Measurements from ENCODE around the gene SSBP3.

The SSBP3 gene

DNA sequence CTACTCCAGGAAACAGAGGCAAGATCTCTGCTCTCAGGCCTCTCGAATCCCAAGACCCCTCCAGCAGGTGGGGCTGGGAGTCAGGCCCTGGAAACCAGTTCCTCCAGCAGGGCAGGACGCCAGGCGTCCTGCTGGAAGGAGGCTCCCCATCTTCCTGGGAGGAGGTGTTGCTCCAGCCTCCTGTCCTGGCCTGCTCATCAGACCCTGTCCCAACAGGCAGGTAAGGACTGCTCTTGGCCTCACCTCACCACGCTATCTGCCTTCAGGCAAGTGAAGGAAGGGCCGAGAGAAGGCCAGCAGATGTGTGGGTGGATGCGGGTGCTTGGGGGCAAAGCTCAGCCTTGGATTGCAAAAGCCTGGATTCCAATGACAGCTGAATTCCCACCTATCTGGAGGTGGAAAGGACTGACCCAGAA, 82.9 kb downstream of the SSBP3 start:
- no peak for DNase-seq (ENCODE audit: low read depth, low spot score)
- peak overlapping the region; percentile 12 for H3K9ac ChIP-seq (ENCODE audit: insufficient read length, low read depth)
- H3K27me3 ChIP-seq (ENCODE audit: insufficient read depth, insufficient read length), result no peaks in the 10 kb centered on the region
- no peak overlapping the region for H3K4me3 ChIP-seq (ENCODE audit: insufficient read length, low read depth)
- TF ChIP-seq SUZ12 (IDR thresholded peaks at IDR 0.05; ENCODE audit: extremely low read depth, insufficient read depth, insufficient read length), result no peak
- no peak for TF ChIP-seq YY1 (IDR thresholded peaks at IDR 0.05; ENCODE audit: insufficient read depth, insufficient read length)
- TF ChIP-seq ZNF274 (IDR thresholded peaks at IDR 0.05; ENCODE audit: low read depth, low read length), result no peak
- H3K36me3 ChIP-seq (ENCODE audit: insufficient read depth, insufficient read length, low read length), result peaks cover 41% of the 10 kb centered on the region
- H3K4me1 ChIP-seq (ENCODE audit: insufficient read depth, insufficient read length), result peaks cover 45% of the 10 kb centered on the region
- H3K9me3 ChIP-seq (ENCODE audit: insufficient read depth, low read length), result no peaks in the 10 kb centered on the region

GRCh38 chr1:54318246-54318814, 87.9 kb downstream of the SSBP3 start:
- no peak for DNase-seq (ENCODE audit: low read depth, low spot score)
- no peaks in the 10 kb centered on the region for H3K27me3 ChIP-seq (ENCODE audit: insufficient read depth, insufficient read length)
- no peak overlapping the region for H3K9ac ChIP-seq (ENCODE audit: insufficient read length, low read depth)
- H3K4me1 ChIP-seq (ENCODE audit: insufficient read depth, insufficient read length), result peaks cover 22% of the 10 kb centered on the region
- peaks cover 39% of the 10 kb centered on the region for H3K36me3 ChIP-seq (ENCODE audit: insufficient read depth, insufficient read length, low read length)
- H3K9me3 ChIP-seq (ENCODE audit: insufficient read depth, low read length), result no peaks in the 10 kb centered on the region
- no peak for TF ChIP-seq YY1 (IDR thresholded peaks at IDR 0.05; ENCODE audit: insufficient read depth, insufficient read length)
- no peak for TF ChIP-seq ZNF274 (IDR thresholded peaks at IDR 0.05; ENCODE audit: low read depth, low read length)
- TF ChIP-seq SUZ12 (IDR thresholded peaks at IDR 0.05; ENCODE audit: extremely low read depth, insufficient read depth, insufficient read length), result no peak
- no peak overlapping the region for H3K4me3 ChIP-seq (ENCODE audit: insufficient read length, low read depth)

GRCh38 chr1:54317084-54317483, 89.1 kb downstream of the SSBP3 start:
- Histone ChIP-seq H3K36me3 (ENCODE audit: insufficient read depth, insufficient read length, low read length) (peaks cover 37% of the 10 kb centered on the region), H3K9me3 (ENCODE audit: insufficient read depth, low read length) (no peaks in the 10 kb centered on the region), H3K9ac (ENCODE audit: insufficient read length, low read depth) (no peak overlapping the region), H3K4me1 (ENCODE audit: insufficient read depth, insufficient read length) (peaks cover 30% of the 10 kb centered on the region), H3K4me3 (ENCODE audit: insufficient read length, low read depth) (no peak overlapping the region), H3K27me3 (ENCODE audit: insufficient read depth, insufficient read length) (no peaks in the 10 kb centered on the region)
- DNase-seq (ENCODE audit: low read depth, low spot score), result no peak
- TF ChIP-seq SUZ12 (IDR thresholded peaks at IDR 0.05; ENCODE audit: extremely low read depth, insufficient read depth, insufficient read length) (no peak), YY1 (IDR thresholded peaks at IDR 0.05; ENCODE audit: insufficient read depth, insufficient read length) (no peak), ZNF274 (IDR thresholded peaks at IDR 0.05; ENCODE audit: low read depth, low read length) (no peak)

DNA sequence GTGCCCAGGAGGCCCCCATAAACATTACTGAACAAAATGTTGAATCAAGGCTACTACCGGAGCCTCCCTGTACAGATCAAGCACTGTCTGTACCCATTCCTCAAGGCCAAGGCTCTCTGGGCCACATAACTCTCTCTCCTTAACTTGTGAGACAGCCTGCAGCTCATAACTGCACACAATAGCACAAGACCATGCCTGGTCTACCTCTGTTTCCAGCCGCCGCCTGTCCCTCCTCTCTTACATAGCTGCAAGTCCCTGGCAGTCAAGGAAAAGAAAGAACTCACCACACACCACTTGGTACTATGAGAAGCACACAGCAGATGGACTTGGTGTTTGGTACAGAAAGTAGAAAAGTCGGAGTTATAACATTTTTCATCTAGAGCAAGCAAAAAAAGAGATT, 91.1 kb downstream of the SSBP3 start:
- H3K9me3 ChIP-seq (ENCODE audit: insufficient read depth, low read length), result no peaks in the 10 kb centered on the region
- H3K36me3 ChIP-seq (ENCODE audit: insufficient read depth, insufficient read length, low read length), result peaks cover 20% of the 10 kb centered on the region
- TF ChIP-seq ZNF274 (IDR thresholded peaks at IDR 0.05; ENCODE audit: low read depth, low read length) (no peak), YY1 (IDR thresholded peaks at IDR 0.05; ENCODE audit: insufficient read depth, insufficient read length) (no peak), SUZ12 (IDR thresholded peaks at IDR 0.05; ENCODE audit: extremely low read depth, insufficient read depth, insufficient read length) (no peak)
- H3K27me3 ChIP-seq (ENCODE audit: insufficient read depth, insufficient read length), result no peaks in the 10 kb centered on the region
- DNase-seq (ENCODE audit: low read depth, low spot score), result no peak
- H3K4me1 ChIP-seq (ENCODE audit: insufficient read depth, insufficient read length), result peaks cover 34% of the 10 kb centered on the region
- H3K9ac ChIP-seq (ENCODE audit: insufficient read length, low read depth), result no peak overlapping the region
- no peak overlapping the region for H3K4me3 ChIP-seq (ENCODE audit: insufficient read length, low read depth)

DNA sequence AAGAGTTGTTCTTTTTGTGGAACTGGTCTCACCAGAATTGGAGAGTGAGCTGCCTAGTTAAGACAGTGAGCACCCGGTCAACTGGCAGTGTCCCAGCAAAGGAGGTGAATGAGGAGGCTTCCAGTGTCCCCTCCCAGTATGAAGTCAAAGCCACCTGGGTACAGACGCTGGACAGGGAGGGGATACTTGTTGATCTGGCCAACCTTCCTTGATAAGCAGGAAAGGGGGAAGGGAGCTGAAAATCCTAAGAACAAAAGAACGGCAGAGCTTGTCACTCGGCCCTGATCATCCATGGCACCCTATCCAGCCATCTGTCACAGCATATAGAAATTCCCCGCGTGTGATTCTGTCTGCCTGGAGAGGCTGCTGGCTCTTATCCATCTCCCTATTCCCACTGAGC, 91.5 kb downstream of the SSBP3 start:
- Histone ChIP-seq H3K27me3 (ENCODE audit: insufficient read depth, insufficient read length) (no peaks in the 10 kb centered on the region), H3K9me3 (ENCODE audit: insufficient read depth, low read length) (no peaks in the 10 kb centered on the region), H3K4me1 (ENCODE audit: insufficient read depth, insufficient read length) (peaks cover 35% of the 10 kb centered on the region), H3K4me3 (ENCODE audit: insufficient read length, low read depth) (no peak overlapping the region), H3K9ac (ENCODE audit: insufficient read length, low read depth) (no peak overlapping the region), H3K36me3 (ENCODE audit: insufficient read depth, insufficient read length, low read length) (peaks cover 16% of the 10 kb centered on the region)
- TF ChIP-seq YY1 (IDR thresholded peaks at IDR 0.05; ENCODE audit: insufficient read depth, insufficient read length), result no peak
- TF ChIP-seq SUZ12 (IDR thresholded peaks at IDR 0.05; ENCODE audit: extremely low read depth, insufficient read depth, insufficient read length), result no peak
- no peak for TF ChIP-seq ZNF274 (IDR thresholded peaks at IDR 0.05; ENCODE audit: low read depth, low read length)
- no peak for DNase-seq (ENCODE audit: low read depth, low spot score)

- no peak for TF ChIP-seq SUZ12 (IDR thresholded peaks at IDR 0.05; ENCODE audit: extremely low read depth, insufficient read depth, insufficient read length)
- no peak for TF ChIP-seq ZNF274 (IDR thresholded peaks at IDR 0.05; ENCODE audit: low read depth, low read length)
- TF ChIP-seq YY1 (IDR thresholded peaks at IDR 0.05; ENCODE audit: insufficient read depth, insufficient read length), result no peak
- Histone ChIP-seq H3K9me3 (ENCODE audit: insufficient read depth, low read length) (no peaks in the 10 kb centered on the region), H3K27me3 (ENCODE audit: insufficient read depth, insufficient read length) (no peaks in the 10 kb centered on the region), H3K9ac (ENCODE audit: insufficient read length, low read depth) (peak overlapping the region; percentile 33), H3K4me1 (ENCODE audit: insufficient read depth, insufficient read length) (peaks cover 41% of the 10 kb centered on the region), H3K36me3 (ENCODE audit: insufficient read depth, insufficient read length, low read length) (peaks cover 11% of the 10 kb centered on the region), H3K4me3 (ENCODE audit: insufficient read length, low read depth) (no peak overlapping the region)
- peak; percentile 64 for DNase-seq (ENCODE audit: low read depth, low spot score)
Observed at GRCh38 chr1:54312796-54313316, 93.3 kb downstream of the SSBP3 start.

GRCh38 chr1:54311506-54311905, 94.7 kb downstream of the SSBP3 start:
- Histone ChIP-seq H3K4me3 (ENCODE audit: insufficient read length, low read depth) (no peak overlapping the region), H3K4me1 (ENCODE audit: insufficient read depth, insufficient read length) (peaks cover 46% of the 10 kb centered on the region), H3K9ac (ENCODE audit: insufficient read length, low read depth) (peak overlapping the region; percentile 12), H3K27me3 (ENCODE audit: insufficient read depth, insufficient read length) (no peaks in the 10 kb centered on the region), H3K9me3 (ENCODE audit: insufficient read depth, low read length) (no peaks in the 10 kb centered on the region), H3K36me3 (ENCODE audit: insufficient read depth, insufficient read length, low read length) (peaks cover 7% of the 10 kb centered on the region)
- TF ChIP-seq ZNF274 (IDR thresholded peaks at IDR 0.05; ENCODE audit: low read depth, low read length), result no peak
- TF ChIP-seq YY1 (IDR thresholded peaks at IDR 0.05; ENCODE audit: insufficient read depth, insufficient read length), result no peak
- TF ChIP-seq SUZ12 (IDR thresholded peaks at IDR 0.05; ENCODE audit: extremely low read depth, insufficient read depth, insufficient read length), result no peak
- no peak for DNase-seq (ENCODE audit: low read depth, low spot score)
